ENCODE results near the gene ARHGAP4.

The ARHGAP4 gene

GRCh38 chrX:153924149-153924861 lies 1.8 kb downstream of the ARHGAP4 start:
- DNase-seq, result peak; percentile 50

GRCh38 chrX:153922932-153923857 lies 2.9 kb downstream of the ARHGAP4 start:
- no peak for DNase-seq

- no peak for DNase-seq
These were observed 4.3 kb downstream of the ARHGAP4 start for GRCh38 chrX:153921511-153922446.

GRCh38 chrX:153921070-153921469 lies 5.0 kb downstream of the ARHGAP4 start:
- DNase-seq, result no peak

GRCh38 chrX:153920546-153920945 lies 5.5 kb downstream of the ARHGAP4 start:
- DNase-seq, result no peak

GRCh38 chrX:153919281-153919680 lies 6.8 kb downstream of the ARHGAP4 start:
- no peak for DNase-seq

- no peak for DNase-seq
These were observed 8.2 kb downstream of the ARHGAP4 start for GRCh38 chrX:153917869-153918268.

- no peak for DNase-seq
These were observed 12.4 kb downstream of the ARHGAP4 start for GRCh38 chrX:153913701-153914100.

- no peak for DNase-seq
These were observed 12.9 kb downstream of the ARHGAP4 start for GRCh38 chrX:153913211-153913610.

- DNase-seq, result no peak
These were observed 14.3 kb downstream of the ARHGAP4 start for GRCh38 chrX:153911798-153912197.

- DNase-seq, result no peak
These were observed 15.6 kb downstream of the ARHGAP4 start for GRCh38 chrX:153910446-153910845.

- no peak for DNase-seq
These were observed 16.1 kb downstream of the ARHGAP4 start for GRCh38 chrX:153909980-153910360.

GRCh38 chrX:153909024-153909979 lies 16.8 kb downstream of the ARHGAP4 start:
- DNase-seq, result no peak

- DNase-seq, result no peak
These were observed 17.7 kb downstream of the ARHGAP4 start for GRCh38 chrX:153908219-153908860.

- no peak for DNase-seq
These were observed 18.6 kb downstream of the ARHGAP4 start for GRCh38 chrX:153907456-153907855.

- DNase-seq, result no peak
These were observed 19.7 kb downstream of the ARHGAP4 start for GRCh38 chrX:153906126-153906917.

- no peak for DNase-seq
These were observed 20.5 kb downstream of the ARHGAP4 start for GRCh38 chrX:153905481-153906095.

GRCh38 chrX:153903991-153904957 lies 21.8 kb downstream of the ARHGAP4 start, which contains the start of gene AVPR2:
Gene AVPR2, plus strand, starts transcription at chrX:153904673. Its CDS starts 473 bp downstream, at chrX:153905146.
- DNase-seq, result no peak
